GM23338 (cell line): Measurements from ENCODE around the gene DDX24. TPM values are rescaled to one million over a fixed set of nuclear protein-coding genes. Genes with fewer than 3 reads are reported as not detected.

Source experiments
- ATAC-seq: fragments of 200-7000 bp; cut with Tn5 transposase; 3 replicates; pipeline ENCODE4 v1.9.1; 2020
- DNase-seq: peaks from one replicate; pipeline ENCODE4 v3.0.0-alpha.2; 2015; ENCODE audit warnings: low spot score
- H2AFZ ChIP-seq: fragments of 200-600 bp; sonication (generic); 2 replicates; pipeline ENCODE4 v1.8.0; 2016; ENCODE audit warnings: antibody characterized with exemption, mild to moderate bottlenecking, moderate library complexity
- H3F3A ChIP-seq: fragments of 200-600 bp; sonication (generic); replicated peaks from 2 replicates; pipeline ENCODE4 v1.8.0; 2017; ENCODE audit warnings: antibody characterized with exemption, mixed run types, low read depth
- H3K27ac ChIP-seq: fragments of 200-600 bp; sonication (generic); 2 replicates; pipeline ENCODE4 v1.6.1; 2016; ENCODE audit warnings: low read depth
- H3K27me3 ChIP-seq: fragments of 200-600 bp; sonication (generic); 2 replicates; pipeline ENCODE4 v1.8.0; 2016; ENCODE audit warnings: mild to moderate bottlenecking, mixed run types, moderate library complexity; ENCODE audit not compliant: insufficient read depth
- H3K36me3 ChIP-seq: fragments of 200-600 bp; sonication (generic); 2 replicates; pipeline ENCODE4 v1.8.0; 2016; ENCODE audit warnings: mild to moderate bottlenecking; ENCODE audit not compliant: insufficient read depth
- H3K4me1 ChIP-seq: fragments of 200-600 bp; sonication (generic); 2 replicates; pipeline ENCODE4 v1.8.0; 2016; ENCODE audit warnings: mild to moderate bottlenecking, moderate library complexity; ENCODE audit not compliant: insufficient read depth
- H3K4me2 ChIP-seq: fragments of 200-600 bp; sonication (generic); 2 replicates; pipeline ENCODE4 v1.7.1; 2017; ENCODE audit warnings: mixed run types
- H3K4me3 ChIP-seq: fragments of 200-600 bp; sonication (generic); 2 replicates; pipeline ENCODE4 v1.6.1; 2016; ENCODE audit warnings: mixed run types
- H3K79me2 ChIP-seq: fragments of 200-600 bp; sonication (generic); replicated peaks from 2 replicates; pipeline ENCODE4 v1.8.0; 2017; ENCODE audit warnings: mild to moderate bottlenecking; ENCODE audit not compliant: insufficient read depth
- H3K9me2 ChIP-seq: fragments of 200-600 bp; sonication (generic); 2 replicates; pipeline ENCODE4 v1.8.0; 2017; ENCODE audit not compliant: insufficient read depth
- H4K20me1 ChIP-seq: fragments of 200-600 bp; sonication (generic); replicated peaks from 2 replicates; pipeline ENCODE4 v1.8.0; 2017; ENCODE audit warnings: mild to moderate bottlenecking; ENCODE audit not compliant: insufficient read depth
- H3K27ac Mint-ChIP-seq: 2 replicates; pipeline ENCODE4 v1.8.0; 2020; ENCODE audit warnings: inconsistent platforms, mild to moderate bottlenecking, moderate library complexity, mixed read lengths
- H3K27me3 Mint-ChIP-seq: 3 replicates; pipeline ENCODE4 v1.8.0; 2022; ENCODE audit warnings: low read depth, mild to moderate bottlenecking, moderate library complexity, mixed read lengths, inconsistent platforms; ENCODE audit not compliant: insufficient read depth, poor library complexity
- H3K36me3 Mint-ChIP-seq: 3 replicates; pipeline ENCODE4 v1.8.0; 2021; ENCODE audit warnings: low read depth, mild to moderate bottlenecking, inconsistent platforms, moderate library complexity, mixed read lengths
- H3K4me1 Mint-ChIP-seq: 3 replicates; pipeline ENCODE4 v1.8.0; 2020; ENCODE audit warnings: mild to moderate bottlenecking, inconsistent platforms, mixed read lengths
- H3K4me3 Mint-ChIP-seq: 3 replicates; pipeline ENCODE4 v1.8.0; 2021; ENCODE audit warnings: moderate library complexity, mild to moderate bottlenecking, inconsistent platforms, mixed read lengths
- H3K9me3 Mint-ChIP-seq: 3 replicates; pipeline ENCODE4 v1.8.0; 2020; ENCODE audit warnings: moderate library complexity, mild to moderate bottlenecking, inconsistent platforms, mixed read lengths
- CREB1 ChIP-seq: fragments of 250-450 bp; sonication (Bioruptor Pico); IDR thresholded peaks from 2 replicates; pipeline ENCODE4 v1.5.0; 2020; ENCODE audit warnings: low read depth, mild to moderate bottlenecking, moderate library complexity
- CTCF ChIP-seq, 2 experiments: fragments of 200-600 bp in 1 of 2; sonication (generic) in 1 of 2; conservative IDR thresholded peaks; 2 replicates each; pipeline versions ENCODE4 v1.5.1 to v1.6.1; 2016 to 2017; ENCODE audit warnings: antibody characterized with exemption in 2 of 2, low read depth in 2 of 2, mild to moderate bottlenecking in 2 of 2, moderate library complexity in 1 of 2
- ETS1 ChIP-seq: IDR thresholded peaks from 2 replicates; pipeline ENCODE4 v1.6.1; 2016; ENCODE audit warnings: antibody characterized with exemption
- EZH2 ChIP-seq: fragments of 200-600 bp; sonication (generic); IDR thresholded peaks from one replicate; pipeline ENCODE4 v1.8.0; 2017; ENCODE audit warnings: antibody characterized with exemption, mild to moderate bottlenecking, low read depth; ENCODE audit not compliant: unreplicated experiment
- EZH2phosphoT487 ChIP-seq: fragments of 200-600 bp; sonication (generic); IDR thresholded peaks from one replicate; pipeline ENCODE4 v1.8.1; 2018; ENCODE audit warnings: antibody characterized with exemption; ENCODE audit not compliant: unreplicated experiment
- JUNB ChIP-seq: IDR thresholded peaks from one replicate; pipeline ENCODE4 v1.6.1; 2016; ENCODE audit warnings: antibody characterized with exemption; ENCODE audit not compliant: unreplicated experiment
- NANOG ChIP-seq: IDR thresholded peaks from 2 replicates; pipeline ENCODE4 v1.6.1; 2016; ENCODE audit warnings: antibody characterized with exemption, borderline replicate concordance
- POLR2AphosphoS5 ChIP-seq: IDR thresholded peaks from 2 replicates; pipeline ENCODE4 v1.6.1; 2016; ENCODE audit warnings: antibody characterized with exemption, low read depth
- STAT1 ChIP-seq: IDR thresholded peaks from one replicate; pipeline ENCODE4 v1.6.1; 2016; ENCODE audit warnings: antibody characterized with exemption; ENCODE audit not compliant: unreplicated experiment
- ZNF114 ChIP-seq: fragments of 250-450 bp; sonication (Bioruptor Pico); IDR thresholded peaks from 2 replicates; pipeline ENCODE4 v1.5.0; 2020; ENCODE audit warnings: mild to moderate bottlenecking, moderate library complexity
- ZNF331 ChIP-seq: fragments of 250-450 bp; sonication (Bioruptor Pico); IDR thresholded peaks from 2 replicates; pipeline ENCODE4 v1.5.0; 2020; ENCODE audit warnings: low read depth, mild to moderate bottlenecking, moderate library complexity
- long read RNA-seq: library from polyadenylated mRNA; unstranded; transcript quantifications from one replicate; pipeline ENCODE4 v2.0.0, GENCODE V29; 2020; ENCODE audit not compliant: unreplicated experiment
- polyA plus RNA-seq: library from polyadenylated mRNA; unstranded; fragments of >200 nt; fragmentation: Nextera tagmentation; extraction: Ambion mirVana; gene quantifications from 2 replicates; pipeline ENCODE4 v1.2.1, GENCODE V29; 2016
- total RNA-seq: library from RNA; depleted of rRNA; stranded (reverse); fragments of >200 nt; shearing (Covaris generic); gene quantifications from 2 replicates; pipeline ENCODE4 v1.2.3, GENCODE V29; 2014; rRNA removed
- TF ChIP-seq, protein P1 (sequence below): fragments of 250-450 bp; sonication (Bioruptor Pico); IDR thresholded peaks from 2 replicates; pipeline ENCODE4 v1.5.0; 2020; ENCODE audit warnings: mild to moderate bottlenecking, moderate library complexity

The DDX24 gene, protein sequence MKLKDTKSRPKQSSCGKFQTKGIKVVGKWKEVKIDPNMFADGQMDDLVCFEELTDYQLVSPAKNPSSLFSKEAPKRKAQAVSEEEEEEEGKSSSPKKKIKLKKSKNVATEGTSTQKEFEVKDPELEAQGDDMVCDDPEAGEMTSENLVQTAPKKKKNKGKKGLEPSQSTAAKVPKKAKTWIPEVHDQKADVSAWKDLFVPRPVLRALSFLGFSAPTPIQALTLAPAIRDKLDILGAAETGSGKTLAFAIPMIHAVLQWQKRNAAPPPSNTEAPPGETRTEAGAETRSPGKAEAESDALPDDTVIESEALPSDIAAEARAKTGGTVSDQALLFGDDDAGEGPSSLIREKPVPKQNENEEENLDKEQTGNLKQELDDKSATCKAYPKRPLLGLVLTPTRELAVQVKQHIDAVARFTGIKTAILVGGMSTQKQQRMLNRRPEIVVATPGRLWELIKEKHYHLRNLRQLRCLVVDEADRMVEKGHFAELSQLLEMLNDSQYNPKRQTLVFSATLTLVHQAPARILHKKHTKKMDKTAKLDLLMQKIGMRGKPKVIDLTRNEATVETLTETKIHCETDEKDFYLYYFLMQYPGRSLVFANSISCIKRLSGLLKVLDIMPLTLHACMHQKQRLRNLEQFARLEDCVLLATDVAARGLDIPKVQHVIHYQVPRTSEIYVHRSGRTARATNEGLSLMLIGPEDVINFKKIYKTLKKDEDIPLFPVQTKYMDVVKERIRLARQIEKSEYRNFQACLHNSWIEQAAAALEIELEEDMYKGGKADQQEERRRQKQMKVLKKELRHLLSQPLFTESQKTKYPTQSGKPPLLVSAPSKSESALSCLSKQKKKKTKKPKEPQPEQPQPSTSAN
- total RNA-seq (137 and 150 TPM in 2 replicates), polyA plus RNA-seq (263 and 265 TPM in 2 replicates)
- long read RNA-seq, full-length matches to known transcripts = 44 of 56 reads
- long read RNA-seq, partial matches to known transcripts = 11 of 56 reads
- long read RNA-seq, other reads (novel, unspliced or antisense) = 1 of 56 reads

DNA sequence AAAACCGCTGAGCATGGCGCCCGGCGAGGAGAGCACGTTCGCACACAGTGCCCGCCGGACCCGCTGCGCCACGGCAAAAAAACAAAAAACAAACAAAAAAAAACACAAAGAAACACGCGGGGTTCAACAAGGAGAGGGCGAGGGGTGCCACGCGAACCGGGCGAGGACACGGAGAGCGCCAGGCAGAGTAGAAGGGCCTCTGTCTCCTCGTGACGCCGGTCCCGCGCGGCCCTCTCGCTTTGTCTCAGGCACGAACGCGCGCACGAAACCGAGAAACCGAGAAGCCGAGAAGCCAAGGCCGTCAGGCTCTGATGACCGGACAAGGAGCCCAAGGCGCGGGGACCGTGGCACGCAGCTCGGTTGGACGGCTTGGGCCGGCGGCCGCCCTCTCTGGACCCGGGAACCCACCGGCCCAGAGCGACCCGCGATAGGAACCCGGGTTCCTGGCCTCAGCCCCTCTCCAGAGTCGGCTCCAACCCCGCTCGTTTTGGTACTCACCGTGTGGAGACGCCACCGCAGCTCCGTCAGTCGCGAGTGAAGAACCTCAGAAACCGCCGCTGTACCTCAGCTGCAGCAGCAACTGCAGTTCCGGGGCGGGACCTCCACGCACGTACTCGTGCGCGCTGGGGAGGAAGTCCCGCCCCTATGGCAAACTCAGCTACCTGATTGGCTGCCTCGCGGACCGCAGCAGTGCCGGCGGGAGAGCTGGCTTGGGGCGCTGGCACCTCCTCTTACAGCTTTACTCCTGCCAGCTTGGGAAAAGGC lies at the start of gene DDX24, which contains the start of gene IFI27L1:
DDX24 (minus strand) TSS at position 582 of the 765 bp plus-strand sequence. CDS start 1,460 bp downstream, outside the sequence.
IFI27L1 (plus strand) TSS at position 690 of the 765 bp plus-strand sequence. CDS start 15,628 bp downstream, outside the sequence.
- Mint-ChIP-seq H3K4me3 (peak within 1 kb of the TSS; percentile 98), H3K27ac (peak within 1 kb of the TSS; percentile 92), H3K9me3 (no peaks in the 10 kb centered on the region; the same call in 2 of the 3 replicates), H3K36me3 (peaks cover 36% of the 10 kb centered on the region), H3K27me3 (peaks cover 2% of the 10 kb centered on the region), H3K4me1 (peaks cover 24% of the 10 kb centered on the region)
- Histone ChIP-seq H3K9me2 (no peaks in the 10 kb centered on the region), H3K4me3 (peak within 1 kb of the TSS; percentile 99), H3K27ac (0 out of 2 replicates have a peak within 1 kb of the TSS, but pooled peaks have one; percentile 30), H2AFZ (peak within 1 kb of the TSS; percentile 90), H3K4me1 (peaks cover 16% of the 10 kb centered on the region), H3K79me2 (peaks cover 59% of the 10 kb centered on the region), H3K27me3 (no peaks in the 10 kb centered on the region), H3F3A (no peaks in the 10 kb centered on the region), H4K20me1 (peaks cover 37% of the 10 kb centered on the region), H3K4me2 (peak within 1 kb of the TSS; percentile 87), H3K36me3 (peaks cover 11% of the 10 kb centered on the region; the same call in 1 of the 2 replicates)
- DNase-seq (peak; percentile 97), ATAC-seq (peak; percentile 99)
- TF ChIP-seq STAT1 (no peak), EZH2 (no peak), ZNF114 (no peak), CREB1 (CRISPR knock-in tag) (peak; percentile 56), CTCF (conservative IDR thresholded peaks at IDR 0.05; ENCODE audit: low read depth in 2 of 2) (no peak), JUNB (no peak), EZH2phosphoT487 (no peak), ZNF331 (no peak), ETS1 (0 out of 2 replicates have a peak, but pooled peaks have one; percentile 18), NANOG (no peak), POLR2AphosphoS5 (peak; percentile 94)
- TF ChIP-seq, protein P1, sequence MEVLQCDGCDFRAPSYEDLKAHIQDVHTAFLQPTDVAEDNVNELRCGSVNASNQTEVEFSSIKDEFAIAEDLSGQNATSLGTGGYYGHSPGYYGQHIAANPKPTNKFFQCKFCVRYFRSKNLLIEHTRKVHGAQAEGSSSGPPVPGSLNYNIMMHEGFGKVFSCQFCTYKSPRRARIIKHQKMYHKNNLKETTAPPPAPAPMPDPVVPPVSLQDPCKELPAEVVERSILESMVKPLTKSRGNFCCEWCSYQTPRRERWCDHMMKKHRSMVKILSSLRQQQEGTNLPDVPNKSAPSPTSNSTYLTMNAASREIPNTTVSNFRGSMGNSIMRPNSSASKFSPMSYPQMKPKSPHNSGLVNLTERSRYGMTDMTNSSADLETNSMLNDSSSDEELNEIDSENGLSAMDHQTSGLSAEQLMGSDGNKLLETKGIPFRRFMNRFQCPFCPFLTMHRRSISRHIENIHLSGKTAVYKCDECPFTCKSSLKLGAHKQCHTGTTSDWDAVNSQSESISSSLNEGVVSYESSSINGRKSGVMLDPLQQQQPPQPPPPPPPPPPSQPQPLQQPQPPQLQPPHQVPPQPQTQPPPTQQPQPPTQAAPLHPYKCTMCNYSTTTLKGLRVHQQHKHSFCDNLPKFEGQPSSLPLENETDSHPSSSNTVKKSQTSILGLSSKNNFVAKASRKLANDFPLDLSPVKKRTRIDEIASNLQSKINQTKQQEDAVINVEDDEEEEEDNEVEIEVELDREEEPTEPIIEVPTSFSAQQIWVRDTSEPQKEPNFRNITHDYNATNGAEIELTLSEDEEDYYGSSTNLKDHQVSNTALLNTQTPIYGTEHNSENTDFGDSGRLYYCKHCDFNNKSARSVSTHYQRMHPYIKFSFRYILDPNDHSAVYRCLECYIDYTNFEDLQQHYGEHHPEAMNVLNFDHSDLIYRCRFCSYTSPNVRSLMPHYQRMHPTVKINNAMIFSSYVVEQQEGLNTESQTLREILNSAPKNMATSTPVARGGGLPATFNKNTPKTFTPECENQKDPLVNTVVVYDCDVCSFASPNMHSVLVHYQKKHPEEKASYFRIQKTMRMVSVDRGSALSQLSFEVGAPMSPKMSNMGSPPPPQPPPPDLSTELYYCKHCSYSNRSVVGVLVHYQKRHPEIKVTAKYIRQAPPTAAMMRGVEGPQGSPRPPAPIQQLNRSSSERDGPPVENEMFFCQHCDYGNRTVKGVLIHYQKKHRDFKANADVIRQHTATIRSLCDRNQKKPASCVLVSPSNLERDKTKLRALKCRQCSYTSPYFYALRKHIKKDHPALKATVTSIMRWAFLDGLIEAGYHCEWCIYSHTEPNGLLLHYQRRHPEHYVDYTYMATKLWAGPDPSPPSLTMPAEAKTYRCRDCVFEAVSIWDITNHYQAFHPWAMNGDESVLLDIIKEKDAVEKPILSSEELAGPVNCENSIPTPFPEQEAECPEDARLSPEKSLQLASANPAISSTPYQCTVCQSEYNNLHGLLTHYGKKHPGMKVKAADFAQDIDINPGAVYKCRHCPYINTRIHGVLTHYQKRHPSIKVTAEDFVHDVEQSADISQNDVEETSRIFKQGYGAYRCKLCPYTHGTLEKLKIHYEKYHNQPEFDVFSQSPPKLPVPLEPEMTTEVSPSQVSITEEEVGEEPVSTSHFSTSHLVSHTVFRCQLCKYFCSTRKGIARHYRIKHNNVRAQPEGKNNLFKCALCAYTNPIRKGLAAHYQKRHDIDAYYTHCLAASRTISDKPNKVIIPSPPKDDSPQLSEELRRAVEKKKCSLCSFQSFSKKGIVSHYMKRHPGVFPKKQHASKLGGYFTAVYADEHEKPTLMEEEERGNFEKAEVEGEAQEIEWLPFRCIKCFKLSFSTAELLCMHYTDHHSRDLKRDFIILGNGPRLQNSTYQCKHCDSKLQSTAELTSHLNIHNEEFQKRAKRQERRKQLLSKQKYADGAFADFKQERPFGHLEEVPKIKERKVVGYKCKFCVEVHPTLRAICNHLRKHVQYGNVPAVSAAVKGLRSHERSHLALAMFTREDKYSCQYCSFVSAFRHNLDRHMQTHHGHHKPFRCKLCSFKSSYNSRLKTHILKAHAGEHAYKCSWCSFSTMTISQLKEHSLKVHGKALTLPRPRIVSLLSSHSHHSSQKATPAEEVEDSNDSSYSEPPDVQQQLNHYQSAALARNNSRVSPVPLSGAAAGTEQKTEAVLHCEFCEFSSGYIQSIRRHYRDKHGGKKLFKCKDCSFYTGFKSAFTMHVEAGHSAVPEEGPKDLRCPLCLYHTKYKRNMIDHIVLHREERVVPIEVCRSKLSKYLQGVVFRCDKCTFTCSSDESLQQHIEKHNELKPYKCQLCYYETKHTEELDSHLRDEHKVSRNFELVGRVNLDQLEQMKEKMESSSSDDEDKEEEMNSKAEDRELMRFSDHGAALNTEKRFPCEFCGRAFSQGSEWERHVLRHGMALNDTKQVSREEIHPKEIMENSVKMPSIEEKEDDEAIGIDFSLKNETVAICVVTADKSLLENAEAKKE (CRISPR knock-in tag) = no peak
